KMS-11 (cell line): ENCODE measurements around the gene SKP1.
A peak's percentile ranks its signal among the peaks of the same experiment; 100 is the strongest.

Source experiments
- H2AFZ ChIP-seq: fragments of 200-600 bp; sonication (generic); 2 replicates; pipeline ENCODE4 v1.6.1; 2016; ENCODE audit warnings: antibody characterized with exemption, mixed run types, low read depth
- H3K27ac ChIP-seq: fragments of 200-600 bp; sonication (generic); 2 replicates; pipeline ENCODE4 v1.6.1; 2016; ENCODE audit warnings: mild to moderate bottlenecking, mixed run types
- H3K27me3 ChIP-seq: fragments of 200-600 bp; sonication (generic); 2 replicates; pipeline ENCODE4 v1.6.1; 2017; ENCODE audit warnings: mild to moderate bottlenecking, low read depth, mixed run types, moderate library complexity; ENCODE audit not compliant: insufficient read depth
- H3K36me3 ChIP-seq: fragments of 200-600 bp; sonication (generic); 2 replicates; pipeline ENCODE4 v1.6.1; 2017; ENCODE audit warnings: mild to moderate bottlenecking, mixed run types; ENCODE audit not compliant: insufficient read depth
- H3K4me1 ChIP-seq: fragments of 200-600 bp; sonication (generic); 2 replicates; pipeline ENCODE4 v1.6.1; 2016; ENCODE audit warnings: mild to moderate bottlenecking, low read depth, mixed run types; ENCODE audit not compliant: poor library complexity, severe bottlenecking
- H3K4me2 ChIP-seq: fragments of 200-600 bp; sonication (generic); 2 replicates; pipeline ENCODE4 v1.7.0; 2016; ENCODE audit warnings: mild to moderate bottlenecking, mixed run types
- H3K4me3 ChIP-seq: fragments of 200-600 bp; sonication (generic); IDR thresholded peaks from 2 replicates; pipeline ENCODE4 v1.6.1; 2017; ENCODE audit warnings: low read depth, low read length, mixed read lengths; ENCODE audit not compliant: insufficient read depth
- H3K79me2 ChIP-seq: fragments of 200-600 bp; sonication (generic); 2 replicates; pipeline ENCODE4 v1.6.1; 2016; ENCODE audit warnings: low read depth, mixed run types; ENCODE audit not compliant: insufficient read depth
- H3K9ac ChIP-seq: fragments of 200-600 bp; sonication (generic); 2 replicates; pipeline ENCODE4 v1.6.1; 2016; ENCODE audit warnings: mild to moderate bottlenecking, mixed run types
- H4K20me1 ChIP-seq: fragments of 200-600 bp; sonication (generic); 2 replicates; pipeline ENCODE4 v1.6.1; 2016; ENCODE audit warnings: mild to moderate bottlenecking, mixed run types; ENCODE audit not compliant: insufficient read depth
- TF ChIP-seq, protein P1 (sequence below): fragments of 200-600 bp; sonication (generic); conservative IDR thresholded peaks from 2 replicates; pipeline ENCODE4 v1.6.1; 2017; ENCODE audit warnings: low read depth, mild to moderate bottlenecking, antibody characterized with exemption, low read length, moderate library complexity, mixed read lengths

Gene SKP1

DNA sequence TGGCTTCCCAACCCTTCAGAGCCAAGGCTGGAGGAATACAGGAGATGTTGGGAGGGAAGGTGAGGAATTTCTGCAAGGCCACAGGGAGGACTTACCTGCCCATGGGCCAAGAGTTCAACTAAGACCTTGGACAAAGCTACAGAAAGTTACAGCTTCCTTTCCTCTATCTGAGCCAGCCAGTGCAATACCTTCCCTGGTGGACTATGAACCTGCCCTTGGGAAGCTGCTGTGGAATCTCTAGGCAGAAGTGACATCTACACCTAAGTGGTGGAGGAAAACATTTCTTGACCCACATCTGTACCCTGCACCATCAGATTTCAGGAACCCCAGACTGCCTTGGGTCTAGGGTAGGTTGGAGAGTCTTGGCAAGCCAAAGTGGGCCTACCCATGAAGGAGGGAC, 6.7 kb upstream of the SKP1 start:
- Histone ChIP-seq H3K79me2 (no peaks in the 10 kb centered on the region), H4K20me1 (no peaks in the 10 kb centered on the region), H2AFZ (no peak overlapping the region), H3K4me3 (no peak overlapping the region), H3K27me3 (no peaks in the 10 kb centered on the region), H3K27ac (no peak overlapping the region), H3K9ac (no peak overlapping the region), H3K4me1 (peaks cover 10% of the 10 kb centered on the region), H3K36me3 (no peaks in the 10 kb centered on the region), H3K4me2 (no peak overlapping the region)
- TF ChIP-seq, protein P1, sequence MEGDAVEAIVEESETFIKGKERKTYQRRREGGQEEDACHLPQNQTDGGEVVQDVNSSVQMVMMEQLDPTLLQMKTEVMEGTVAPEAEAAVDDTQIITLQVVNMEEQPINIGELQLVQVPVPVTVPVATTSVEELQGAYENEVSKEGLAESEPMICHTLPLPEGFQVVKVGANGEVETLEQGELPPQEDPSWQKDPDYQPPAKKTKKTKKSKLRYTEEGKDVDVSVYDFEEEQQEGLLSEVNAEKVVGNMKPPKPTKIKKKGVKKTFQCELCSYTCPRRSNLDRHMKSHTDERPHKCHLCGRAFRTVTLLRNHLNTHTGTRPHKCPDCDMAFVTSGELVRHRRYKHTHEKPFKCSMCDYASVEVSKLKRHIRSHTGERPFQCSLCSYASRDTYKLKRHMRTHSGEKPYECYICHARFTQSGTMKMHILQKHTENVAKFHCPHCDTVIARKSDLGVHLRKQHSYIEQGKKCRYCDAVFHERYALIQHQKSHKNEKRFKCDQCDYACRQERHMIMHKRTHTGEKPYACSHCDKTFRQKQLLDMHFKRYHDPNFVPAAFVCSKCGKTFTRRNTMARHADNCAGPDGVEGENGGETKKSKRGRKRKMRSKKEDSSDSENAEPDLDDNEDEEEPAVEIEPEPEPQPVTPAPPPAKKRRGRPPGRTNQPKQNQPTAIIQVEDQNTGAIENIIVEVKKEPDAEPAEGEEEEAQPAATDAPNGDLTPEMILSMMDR = no peak

DNA sequence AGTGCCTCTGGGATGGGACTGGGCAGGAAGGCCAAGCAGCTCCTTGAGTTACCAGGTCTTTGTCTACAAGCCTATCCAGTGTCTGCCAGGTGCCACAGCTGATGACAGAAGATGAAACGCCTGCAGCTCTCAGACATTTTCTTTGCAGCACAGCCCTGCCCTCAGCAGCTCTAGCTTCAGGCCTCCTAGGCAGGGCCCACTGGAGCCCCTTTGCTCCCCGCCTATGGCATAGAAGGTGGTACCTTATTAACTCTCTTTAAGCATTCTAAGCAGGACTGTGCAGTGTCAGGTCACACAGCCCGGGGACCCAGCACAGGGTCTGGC, 1.3 kb upstream of the SKP1 start:
- H3K4me3 ChIP-seq = no peak overlapping the region
- TF ChIP-seq, protein P1 = no peak
- peaks cover 5% of the 10 kb centered on the region; the same call in 1 of the 2 replicates for H3K36me3 ChIP-seq
- peak overlapping the region; percentile 80; the same call in 1 of the 2 replicates for H3K4me2 ChIP-seq
- no peak overlapping the region for H2AFZ ChIP-seq
- H3K79me2 ChIP-seq = peaks cover 36% of the 10 kb centered on the region
- peaks cover 30% of the 10 kb centered on the region for H3K4me1 ChIP-seq
- H4K20me1 ChIP-seq = peaks cover 5% of the 10 kb centered on the region; the same call in 1 of the 2 replicates
- no peaks in the 10 kb centered on the region for H3K27me3 ChIP-seq
- H3K27ac ChIP-seq = no peak overlapping the region
- no peak overlapping the region for H3K9ac ChIP-seq

DNA sequence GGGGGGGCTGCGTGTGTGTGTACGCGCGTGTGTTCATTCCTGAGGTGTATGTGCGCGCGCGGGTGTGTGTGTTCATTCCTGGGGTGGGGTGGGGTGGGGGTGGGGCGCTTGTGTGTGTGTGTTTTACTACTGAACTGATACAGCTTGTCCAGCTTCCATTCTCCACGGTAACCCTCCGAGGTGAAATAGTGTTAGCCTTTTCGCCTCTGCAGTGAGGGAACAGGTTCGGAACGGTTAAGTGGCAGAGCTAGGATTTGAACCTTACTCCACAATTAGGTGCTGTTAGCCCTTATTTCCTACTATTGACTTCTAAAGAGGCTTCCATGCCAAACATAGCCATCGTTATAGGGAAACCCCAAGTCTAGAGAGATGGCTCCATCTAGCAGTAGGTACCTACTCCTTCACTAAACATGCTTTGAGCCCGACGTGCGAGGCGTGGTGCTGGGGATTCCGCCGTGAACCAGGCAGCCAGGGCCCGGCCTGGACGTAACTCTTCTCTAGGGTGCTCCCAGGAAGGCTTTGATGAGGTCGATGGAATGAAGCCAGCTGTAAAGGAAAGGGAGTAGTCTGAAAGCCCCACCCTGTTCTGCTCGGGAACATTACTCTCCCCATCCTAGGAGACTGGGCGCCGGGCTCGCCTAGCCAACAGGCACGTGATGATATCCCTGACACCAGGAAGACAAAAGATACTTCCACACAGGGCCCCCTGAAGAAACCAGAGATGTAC, 782 bp upstream of the SKP1 start:
- H3K4me1 ChIP-seq = peaks cover 30% of the 10 kb centered on the region
- H3K4me3 ChIP-seq = no peak overlapping the region
- TF ChIP-seq, protein P1 = no peak
- H4K20me1 ChIP-seq = peaks cover 5% of the 10 kb centered on the region; the same call in 1 of the 2 replicates
- H3K36me3 ChIP-seq = peaks cover 5% of the 10 kb centered on the region; the same call in 1 of the 2 replicates
- peaks cover 41% of the 10 kb centered on the region for H3K79me2 ChIP-seq
- H3K27me3 ChIP-seq = no peaks in the 10 kb centered on the region
- peak overlapping the region; percentile 97 for H3K27ac ChIP-seq
- H3K4me2 ChIP-seq = peak overlapping the region; percentile 80
- peak overlapping the region; percentile 99 for H3K9ac ChIP-seq
- peak overlapping the region; percentile 84 for H2AFZ ChIP-seq

DNA sequence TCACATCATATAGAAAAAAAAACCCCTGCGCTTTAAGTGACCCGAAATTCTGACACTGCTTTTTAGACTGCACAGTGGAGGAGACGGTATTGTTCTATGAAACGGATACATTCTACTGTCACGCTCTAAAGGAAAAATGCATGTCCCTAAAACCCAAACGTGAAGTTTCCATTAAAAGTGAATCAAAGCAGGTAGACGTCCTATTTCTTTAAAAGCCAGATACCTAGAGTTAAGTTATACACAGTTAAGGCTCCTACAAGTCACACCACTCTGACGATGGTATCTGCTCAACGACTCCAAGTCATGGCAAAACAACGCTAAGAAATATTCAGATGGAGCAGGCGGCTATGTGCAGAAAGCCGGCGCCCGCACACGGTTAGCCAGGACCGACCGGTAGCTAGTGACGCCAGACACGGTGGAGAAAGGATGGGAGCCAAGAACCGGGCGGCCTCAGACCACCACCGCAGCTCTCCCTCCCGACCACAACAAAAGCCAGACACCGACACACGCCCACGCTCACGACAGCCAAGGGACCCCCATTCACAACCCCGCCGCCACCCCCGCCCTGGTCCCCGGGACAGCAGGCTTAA, 734 bp downstream of the SKP1 start:
- H2AFZ ChIP-seq = no peak overlapping the region; the same call in 1 of the 2 replicates
- peaks cover 5% of the 10 kb centered on the region; the same call in 1 of the 2 replicates for H4K20me1 ChIP-seq
- peak overlapping the region; percentile 99 for H3K9ac ChIP-seq
- TF ChIP-seq, protein P1 = no peak
- no peaks in the 10 kb centered on the region for H3K27me3 ChIP-seq
- H3K4me2 ChIP-seq = peak overlapping the region; percentile 90
- peaks cover 5% of the 10 kb centered on the region; the same call in 1 of the 2 replicates for H3K36me3 ChIP-seq
- H3K27ac ChIP-seq = peak overlapping the region; percentile 97
- no peak overlapping the region for H3K4me3 ChIP-seq
- peaks cover 54% of the 10 kb centered on the region for H3K79me2 ChIP-seq
- H3K4me1 ChIP-seq = peaks cover 26% of the 10 kb centered on the region
